B cell (primary cell): Measurements from ENCODE around the gene DAD1. TPM values are rescaled to one million over a fixed set of nuclear protein-coding genes. Genes with fewer than 3 reads are reported as not detected.

Experiments used
- ATAC-seq: fragments of 200-7000 bp; cut with Tn5 transposase; one replicate; pipeline ENCODE4 v1.10.0; 2021; ENCODE audit warnings: low read depth, mild to moderate bottlenecking, moderate number of reproducible peaks, moderate library complexity
- CTCF ChIA-PET: fragments of 350-600 bp; sonication (Branson Sonifier 250); formaldehyde crosslinking; loops from one replicate; lab custom pipeline; 2021; ENCODE audit warnings: antibody characterized with exemption, inconsistent platforms; lab: Charles Lee
- POLR2A ChIA-PET: fragments of 350-600 bp; sonication (Branson Sonifier 250); formaldehyde crosslinking; loops from one replicate; lab custom pipeline; 2021; ENCODE audit warnings: antibody characterized with exemption; lab: Charles Lee
- DNase-seq: peaks from one replicate; pipeline ENCODE4 v3.0.0; 2013
- H2AFZ ChIP-seq: 2 replicates; pipeline ENCODE4 v1.6.1; 2012; ENCODE audit warnings: mild to moderate bottlenecking, low read depth, low read length; ENCODE audit not compliant: insufficient read depth, poor library complexity, severe bottlenecking
- H3K27ac ChIP-seq, 2 donors: 1 replicate in 1 of 2; 2 replicates in 1 of 2; pipeline ENCODE4 v1.5.1; 2012 to 2013; ENCODE audit warnings: low read length in 2 of 2, mild to moderate bottlenecking in 2 of 2, moderate library complexity in 1 of 2
- H3K27me3 ChIP-seq, 4 experiments: fragments of 200-600 bp in 1 of 4; sonication (generic) in 1 of 4; replicated peaks in 1 of 4; 1 replicate in 2 of 4; 2 replicates in 2 of 4; pipeline versions ENCODE4 v1.6.1 to v1.7.0; 2013 to 2016; ENCODE audit warnings: low read length in 3 of 4, mild to moderate bottlenecking in 2 of 4, mixed read lengths in 1 of 4, moderate library complexity in 1 of 4; ENCODE audit not compliant: insufficient read depth in 4 of 4, control insufficient read depth in 3 of 4; ENCODE audit errors: control extremely low read depth in 1 of 4
- H3K36me3 ChIP-seq, 2 experiments: replicated peaks in 1 of 2; 1 replicate in 1 of 2; 2 replicates in 1 of 2; pipeline versions ENCODE4 v1.6.1 to v1.7.1; 2013; ENCODE audit warnings: low read length in 1 of 2; ENCODE audit not compliant: insufficient read depth in 2 of 2, control insufficient read depth in 1 of 2; ENCODE audit errors: control extremely low read depth in 1 of 2, extremely low read depth in 1 of 2
- H3K4me1 ChIP-seq, 2 donors: fragments of 200-600 bp in 1 of 2; sonication (generic) in 1 of 2; 1 replicate in 1 of 2; 2 replicates in 1 of 2; pipeline versions ENCODE4 v1.5.1 to v1.6.1; 2013 to 2017; ENCODE audit warnings: low read length in 2 of 2; ENCODE audit not compliant: control insufficient read depth in 2 of 2, insufficient read depth in 2 of 2
- H3K4me2 ChIP-seq: replicated peaks from 2 replicates; pipeline ENCODE3; 2012; ENCODE audit warnings: mild to moderate bottlenecking, low read depth, low read length; ENCODE audit not compliant: poor library complexity, severe bottlenecking
- H3K4me3 ChIP-seq, 5 experiments: fragments of 200-600 bp in 1 of 5; sonication (generic) in 1 of 5; 1 replicate in 3 of 5; 2 replicates in 2 of 5; pipeline versions ENCODE4 v1.5.1 to v1.7.0; 2011 to 2016; ENCODE audit warnings: low read length in 4 of 5, mild to moderate bottlenecking in 4 of 5, low read depth in 2 of 5, control low read depth in 1 of 5, moderate library complexity in 1 of 5; ENCODE audit not compliant: insufficient read depth in 1 of 5; ENCODE audit errors: control extremely low read depth in 1 of 5, extremely low read depth in 1 of 5
- H3K79me2 ChIP-seq: fragments of 200-600 bp; sonication (generic); one replicate; pipeline ENCODE4 v1.6.0; 2016; ENCODE audit warnings: low read length; ENCODE audit not compliant: control insufficient read depth, insufficient read depth
- H3K9ac ChIP-seq: fragments of 200-600 bp; sonication (generic); 2 replicates; pipeline ENCODE4 v1.6.1; 2017; ENCODE audit warnings: mild to moderate bottlenecking, low read length, moderate library complexity
- H3K9me3 ChIP-seq, 3 donors: one replicate each; pipeline versions ENCODE4 v1.6.1 to v1.7.1; 2013; ENCODE audit warnings: low read length in 2 of 3; ENCODE audit not compliant: control insufficient read depth in 2 of 3, insufficient read depth in 1 of 3; ENCODE audit errors: control extremely low read depth in 1 of 3
- H4K20me1 ChIP-seq: 2 replicates; pipeline ENCODE4 v1.6.0; 2012; ENCODE audit warnings: mild to moderate bottlenecking, low read length; ENCODE audit not compliant: insufficient read depth, control insufficient read depth, poor library complexity, severe bottlenecking
- H3K27ac Mint-ChIP-seq: one replicate; pipeline ENCODE4 v1.8.0; 2021; ENCODE audit warnings: mixed read lengths
- H3K27me3 Mint-ChIP-seq: one replicate; pipeline ENCODE4 v1.8.0; 2021; ENCODE audit warnings: mixed read lengths
- H3K4me1 Mint-ChIP-seq: one replicate; pipeline ENCODE4 v1.8.0; 2021; ENCODE audit warnings: mixed read lengths
- H3K4me3 Mint-ChIP-seq: one replicate; pipeline ENCODE4 v1.8.0; 2021; ENCODE audit warnings: mixed read lengths
- H3K9me3 Mint-ChIP-seq: one replicate; pipeline ENCODE4 v1.8.0; 2022; ENCODE audit warnings: mixed read lengths; ENCODE audit not compliant: insufficient read depth
- CTCF ChIP-seq: fragments of 200-600 bp; IDR thresholded peaks from one replicate; pipeline ENCODE4 v1.8.0; 2022; ENCODE audit warnings: antibody characterized with exemption, mild to moderate bottlenecking
- EZH2 ChIP-seq: IDR thresholded peaks from 2 replicates; pipeline ENCODE4 v1.6.1; 2012; ENCODE audit warnings: borderline replicate concordance, low read depth, mild to moderate bottlenecking, moderate library complexity, low read length; ENCODE audit not compliant: insufficient read depth, poor library complexity, severe bottlenecking
- WGBS: methylation state at CpG from one replicate; pipeline ENCODE4 v1.1.5; 2013; ENCODE audit warnings: missing lambda C conversion rate; ENCODE audit not compliant: insufficient coverage; 5-methylcytosine and 5-hydroxymethylcytosine counted together
- intact Hi-C: fragments of 100-400 bp; cut with micrococcal nuclease; formaldehyde crosslinking; loops from one replicate; pipeline ENCODE4 v1.10.0; 2022
- polyA plus RNA-seq: library from polyadenylated mRNA; depleted of rRNA; stranded (reverse); fragments of >200 nt; gene quantifications from 2 replicates; pipeline ENCODE4 v1.2.3, GENCODE V29; 2012
- total RNA-seq, 2 donors: library from RNA; stranded (reverse); fragments of 120-200 nt in 1 of 2; gene quantifications; 1 replicate in 1 of 2; 2 replicates in 1 of 2; pipeline versions ENCODE4 v1.2.3 to v1.2.4, GENCODE V29; 2013 to 2022

Gene DAD1
- total and polyA plus RNA-seq, 2 donors (not counting 1 experiment from before 2014, with no cell fraction given) = 77.4 to 114 TPM

- ATAC-seq = no peak
- H2AFZ ChIP-seq = no peak overlapping the region
- peaks cover 33 to 36% of the 10 kb centered on the region in 2 donors for H3K4me1 ChIP-seq
- peaks cover 63% of the 10 kb centered on the region for H3K79me2 ChIP-seq
- no peaks in the 10 kb centered on the region for H3K9me3 ChIP-seq
- H3K9ac ChIP-seq = no peak overlapping the region
- Mint-ChIP-seq H3K4me3 (peak overlapping the region; percentile 30), H3K27ac (peak overlapping the region; percentile 54), H3K9me3 (no peaks in the 10 kb centered on the region), H3K4me1 (peaks cover 64% of the 10 kb centered on the region), H3K27me3 (no peaks in the 10 kb centered on the region)
- WGBS = no CpG with 5 or more reads among the region's 5 CpGs
- no peaks in the 10 kb centered on the region for H4K20me1 ChIP-seq
- TF ChIP-seq EZH2 = no peak
- TF ChIP-seq CTCF = no peak
- H3K4me2 ChIP-seq = no peak overlapping the region
- POLR2A ChIA-PET = no interaction called here
- no peak overlapping the region for H3K4me3 ChIP-seq
- DNase-seq = no peak
- H3K36me3 ChIP-seq = peaks cover 2 to 11% of the 10 kb centered on the region in 2 experiments
- peak overlapping the region in 1 of 2 donors; percentile 42 for H3K27ac ChIP-seq
- H3K27me3 ChIP-seq = no peaks in the 10 kb centered on the region
- intact Hi-C loops = no loop called here
- CTCF ChIA-PET = interaction anchor here (1.3 to 8.0 kb wide), 4 partner anchors 16 to 313 kb away, joined by 3 to 85 read pairs (median 7); no protein-coding TSS in a partner anchor
These were observed 1.8 kb downstream of the DAD1 start for GRCh38 chr14:22587247-22587646.

DNA sequence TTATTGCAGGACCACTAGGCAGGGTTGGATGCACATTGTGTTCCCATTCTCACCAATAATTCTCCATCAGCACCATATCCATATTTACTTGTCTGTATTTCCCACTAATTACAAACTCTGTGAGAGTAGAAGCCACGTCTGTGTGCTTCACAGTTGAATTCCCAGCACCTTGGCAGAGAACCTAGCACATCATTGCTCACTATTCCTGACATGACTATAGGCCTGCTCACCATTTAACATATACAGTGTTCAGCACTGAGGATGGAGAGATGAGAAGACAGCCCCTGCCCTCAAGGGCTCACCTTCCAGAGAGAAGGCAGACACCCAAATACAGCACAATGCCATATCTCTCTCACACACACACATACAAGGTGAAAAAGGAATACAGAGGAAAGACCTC lies 5.0 kb downstream of the DAD1 start:
- intact Hi-C loops = no loop called here
- no peak for DNase-seq
- POLR2A ChIA-PET = interaction anchor here (0.5 kb wide), 1 partner anchor 122 kb away, joined by 3 read pairs; no protein-coding TSS in a partner anchor

More for the DNA sequence above, 5.0 kb downstream of the DAD1 start:
- no peak overlapping the region for H3K9ac ChIP-seq
- CTCF ChIA-PET = interaction anchor here (1.0 to 8.0 kb wide), 5 partner anchors 13 to 403 kb away, joined by 3 to 85 read pairs (median 10); partner anchors contain the start of gene AJUBA
- H3K27me3 ChIP-seq = no peaks in the 10 kb centered on the region
- peaks cover 58% of the 10 kb centered on the region for H3K4me1 Mint-ChIP-seq
- no peaks in the 10 kb centered on the region for H3K27me3 Mint-ChIP-seq
- no peak overlapping the region for H3K4me3 Mint-ChIP-seq
- ATAC-seq = no peak
- no peak overlapping the region for H2AFZ ChIP-seq
- no peak overlapping the region for H3K4me3 ChIP-seq
- H3K9me3 ChIP-seq = no peaks in the 10 kb centered on the region
- no peaks in the 10 kb centered on the region for H4K20me1 ChIP-seq
- H3K27ac ChIP-seq = peak overlapping the region in 1 of 2 donors; percentile 45
- WGBS = 100% methylated on average over 1 of the region's 1 CpG
- H3K4me2 ChIP-seq = no peak overlapping the region
- peak overlapping the region; percentile 3 for H3K27ac Mint-ChIP-seq
- H3K4me1 ChIP-seq = peaks cover 25 to 29% of the 10 kb centered on the region in 2 donors
- no peaks in the 10 kb centered on the region for H3K9me3 Mint-ChIP-seq
- no peak for TF ChIP-seq CTCF
- peaks cover 91% of the 10 kb centered on the region for H3K79me2 ChIP-seq
- H3K36me3 ChIP-seq = peaks cover 2 to 11% of the 10 kb centered on the region in 2 experiments
